KMS-11 (cell line): ENCODE measurements around the gene DNAJB8.

Source experiments
- H2AFZ ChIP-seq: fragments of 200-600 bp; sonication (generic); 2 replicates; pipeline ENCODE4 v1.6.1; 2016; ENCODE audit warnings: antibody characterized with exemption, mixed run types, low read depth
- H3K27ac ChIP-seq: fragments of 200-600 bp; sonication (generic); 2 replicates; pipeline ENCODE4 v1.6.1; 2016; ENCODE audit warnings: mild to moderate bottlenecking, mixed run types
- H3K27me3 ChIP-seq: fragments of 200-600 bp; sonication (generic); 2 replicates; pipeline ENCODE4 v1.6.1; 2017; ENCODE audit warnings: mild to moderate bottlenecking, low read depth, mixed run types, moderate library complexity; ENCODE audit not compliant: insufficient read depth
- H3K36me3 ChIP-seq: fragments of 200-600 bp; sonication (generic); 2 replicates; pipeline ENCODE4 v1.6.1; 2017; ENCODE audit warnings: mild to moderate bottlenecking, mixed run types; ENCODE audit not compliant: insufficient read depth
- H3K4me1 ChIP-seq: fragments of 200-600 bp; sonication (generic); 2 replicates; pipeline ENCODE4 v1.6.1; 2016; ENCODE audit warnings: mild to moderate bottlenecking, low read depth, mixed run types; ENCODE audit not compliant: poor library complexity, severe bottlenecking
- H3K4me2 ChIP-seq: fragments of 200-600 bp; sonication (generic); 2 replicates; pipeline ENCODE4 v1.7.0; 2016; ENCODE audit warnings: mild to moderate bottlenecking, mixed run types
- H3K4me3 ChIP-seq: fragments of 200-600 bp; sonication (generic); IDR thresholded peaks from 2 replicates; pipeline ENCODE4 v1.6.1; 2017; ENCODE audit warnings: low read depth, low read length, mixed read lengths; ENCODE audit not compliant: insufficient read depth
- H3K79me2 ChIP-seq: fragments of 200-600 bp; sonication (generic); 2 replicates; pipeline ENCODE4 v1.6.1; 2016; ENCODE audit warnings: low read depth, mixed run types; ENCODE audit not compliant: insufficient read depth
- H3K9ac ChIP-seq: fragments of 200-600 bp; sonication (generic); 2 replicates; pipeline ENCODE4 v1.6.1; 2016; ENCODE audit warnings: mild to moderate bottlenecking, mixed run types
- H4K20me1 ChIP-seq: fragments of 200-600 bp; sonication (generic); 2 replicates; pipeline ENCODE4 v1.6.1; 2016; ENCODE audit warnings: mild to moderate bottlenecking, mixed run types; ENCODE audit not compliant: insufficient read depth
- CTCF ChIP-seq: fragments of 200-600 bp; sonication (generic); conservative IDR thresholded peaks from 2 replicates; pipeline ENCODE4 v1.6.1; 2017; ENCODE audit warnings: low read depth, mild to moderate bottlenecking, antibody characterized with exemption, low read length, moderate library complexity, mixed read lengths

DNAJB8 gene

GRCh38 chr3:128435561-128435960 is 31.1 kb downstream of the DNAJB8 start:
- Histone ChIP-seq H3K4me1 (no peaks in the 10 kb centered on the region), H3K27me3 (peaks cover 23% of the 10 kb centered on the region; the same call in 1 of the 2 replicates), H3K27ac (no peak overlapping the region), H3K79me2 (no peaks in the 10 kb centered on the region), H3K36me3 (no peaks in the 10 kb centered on the region), H3K4me3 (no peak overlapping the region), H3K9ac (no peak overlapping the region), H4K20me1 (no peaks in the 10 kb centered on the region), H3K4me2 (no peak overlapping the region), H2AFZ (no peak overlapping the region)
- TF ChIP-seq CTCF, result no peak

- Histone ChIP-seq H4K20me1 (no peaks in the 10 kb centered on the region), H3K9ac (no peak overlapping the region), H3K4me2 (no peak overlapping the region), H3K4me1 (no peaks in the 10 kb centered on the region), H2AFZ (no peak overlapping the region), H3K27ac (no peak overlapping the region), H3K79me2 (no peaks in the 10 kb centered on the region), H3K27me3 (peaks cover 21% of the 10 kb centered on the region; the same call in 1 of the 2 replicates), H3K4me3 (no peak overlapping the region), H3K36me3 (no peaks in the 10 kb centered on the region)
- no peak for TF ChIP-seq CTCF
Observed at GRCh38 chr3:128435058-128435457, 31.6 kb downstream of the DNAJB8 start.

- no peaks in the 10 kb centered on the region for H4K20me1 ChIP-seq
- H3K36me3 ChIP-seq, result no peaks in the 10 kb centered on the region
- no peak overlapping the region for H3K27ac ChIP-seq
- H3K9ac ChIP-seq, result no peak overlapping the region
- no peaks in the 10 kb centered on the region for H3K4me1 ChIP-seq
- peaks cover 16% of the 10 kb centered on the region; the same call in 1 of the 2 replicates for H3K27me3 ChIP-seq
- no peak overlapping the region for H3K4me2 ChIP-seq
- H3K4me3 ChIP-seq, result no peak overlapping the region
- H2AFZ ChIP-seq, result no peak overlapping the region
- H3K79me2 ChIP-seq, result no peaks in the 10 kb centered on the region
- no peak for TF ChIP-seq CTCF
Observed at GRCh38 chr3:128434524-128434923, 32.2 kb downstream of the DNAJB8 start.

- Histone ChIP-seq H3K36me3 (no peaks in the 10 kb centered on the region), H2AFZ (no peak overlapping the region), H3K4me1 (no peaks in the 10 kb centered on the region), H3K9ac (no peak overlapping the region), H3K27ac (no peak overlapping the region), H3K27me3 (peaks cover 14% of the 10 kb centered on the region; the same call in 1 of the 2 replicates), H3K4me3 (no peak overlapping the region), H3K79me2 (no peaks in the 10 kb centered on the region), H4K20me1 (no peaks in the 10 kb centered on the region), H3K4me2 (no peak overlapping the region)
- TF ChIP-seq CTCF, result no peak
Observed at GRCh38 chr3:128433837-128434165, 32.9 kb downstream of the DNAJB8 start.
